ENCODE data around the gene S1PR5.

- TF ChIP-seq, protein P1, sequence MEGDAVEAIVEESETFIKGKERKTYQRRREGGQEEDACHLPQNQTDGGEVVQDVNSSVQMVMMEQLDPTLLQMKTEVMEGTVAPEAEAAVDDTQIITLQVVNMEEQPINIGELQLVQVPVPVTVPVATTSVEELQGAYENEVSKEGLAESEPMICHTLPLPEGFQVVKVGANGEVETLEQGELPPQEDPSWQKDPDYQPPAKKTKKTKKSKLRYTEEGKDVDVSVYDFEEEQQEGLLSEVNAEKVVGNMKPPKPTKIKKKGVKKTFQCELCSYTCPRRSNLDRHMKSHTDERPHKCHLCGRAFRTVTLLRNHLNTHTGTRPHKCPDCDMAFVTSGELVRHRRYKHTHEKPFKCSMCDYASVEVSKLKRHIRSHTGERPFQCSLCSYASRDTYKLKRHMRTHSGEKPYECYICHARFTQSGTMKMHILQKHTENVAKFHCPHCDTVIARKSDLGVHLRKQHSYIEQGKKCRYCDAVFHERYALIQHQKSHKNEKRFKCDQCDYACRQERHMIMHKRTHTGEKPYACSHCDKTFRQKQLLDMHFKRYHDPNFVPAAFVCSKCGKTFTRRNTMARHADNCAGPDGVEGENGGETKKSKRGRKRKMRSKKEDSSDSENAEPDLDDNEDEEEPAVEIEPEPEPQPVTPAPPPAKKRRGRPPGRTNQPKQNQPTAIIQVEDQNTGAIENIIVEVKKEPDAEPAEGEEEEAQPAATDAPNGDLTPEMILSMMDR (IDR thresholded peaks at IDR 0.05; ENCODE audit: borderline replicate concordance, extremely low read depth, low read length, poor library complexity, severe bottlenecking): no peak
- no peak for TF ChIP-seq EZH2 (IDR thresholded peaks at IDR 0.05; ENCODE audit: borderline replicate concordance, low read depth, low read length, severe bottlenecking)
Measured at GRCh38 chr19:10516671-10517286, 468 bp downstream of the S1PR5 start.
